GM15510 (cell line): Measurements from ENCODE around the gene R3HCC1L.
A peak's percentile ranks its signal among the peaks of the same experiment; 100 is the strongest.

Experiments used
- POLR2A ChIP-seq: IDR thresholded peaks from 3 replicates; pipeline ENCODE4 v1.6.1; 2011; ENCODE audit warnings: borderline replicate concordance; ENCODE audit not compliant: insufficient read length; ENCODE audit errors: extremely low read depth

The R3HCC1L gene

GRCh38 chr10:98134431-98135221 lies at the start of gene R3HCC1L:
R3HCC1L (plus strand) TSS chr10:98134657; CDS start chr10:98208115, 73,458 bp downstream.
- TF ChIP-seq POLR2A = peak; percentile 91

GRCh38 chr10:98085238-98085637 lies 49.2 kb upstream of the R3HCC1L start:
- TF ChIP-seq POLR2A = no peak

GRCh38 chr10:98086837-98087708 lies 47.4 kb upstream of the R3HCC1L start:
- TF ChIP-seq POLR2A = no peak

- no peak for TF ChIP-seq POLR2A
Observed at GRCh38 chr10:98088186-98088971, 46.1 kb upstream of the R3HCC1L start.

GRCh38 chr10:98090822-98091221 lies 43.6 kb upstream of the R3HCC1L start:
- no peak for TF ChIP-seq POLR2A

- TF ChIP-seq POLR2A = no peak
Observed at GRCh38 chr10:98096316-98096715, 38.1 kb upstream of the R3HCC1L start.

GRCh38 chr10:98096731-98097130 lies 37.7 kb upstream of the R3HCC1L start:
- no peak for TF ChIP-seq POLR2A

GRCh38 chr10:98097175-98097574 lies 37.3 kb upstream of the R3HCC1L start:
- TF ChIP-seq POLR2A = no peak

GRCh38 chr10:98097616-98098015 lies 36.8 kb upstream of the R3HCC1L start:
- TF ChIP-seq POLR2A = no peak

GRCh38 chr10:98098247-98098646 lies 36.2 kb upstream of the R3HCC1L start:
- TF ChIP-seq POLR2A = no peak

- TF ChIP-seq POLR2A = no peak
Observed at GRCh38 chr10:98100476-98100875, 34.0 kb upstream of the R3HCC1L start.

- no peak for TF ChIP-seq POLR2A
Observed at GRCh38 chr10:98101366-98101765, 33.1 kb upstream of the R3HCC1L start.

GRCh38 chr10:98104125-98104524 lies 30.3 kb upstream of the R3HCC1L start:
- no peak for TF ChIP-seq POLR2A

- no peak for TF ChIP-seq POLR2A
Observed at GRCh38 chr10:98106531-98106930, 27.9 kb upstream of the R3HCC1L start.
